Endodermal cell (in vitro differentiated cells): Measurements from ENCODE around the gene FSD1. TPM values are rescaled to one million over a fixed set of nuclear protein-coding genes. Genes with fewer than 3 reads are reported as not detected.

Experiments used
- DNase-seq: peaks from one replicate; pipeline ENCODE4 v3.0.0-alpha.2; 2017
- H3K27ac ChIP-seq: 2 replicates; pipeline ENCODE4 v1.5.1; 2013; ENCODE audit warnings: mild to moderate bottlenecking, low read depth, low read length, moderate library complexity
- H3K27me3 ChIP-seq: 2 replicates; pipeline ENCODE4 v1.6.1; 2013; ENCODE audit warnings: mild to moderate bottlenecking, low read length, moderate library complexity; ENCODE audit not compliant: insufficient read depth, control insufficient read depth, poor library complexity, severe bottlenecking
- H3K36me3 ChIP-seq: 2 replicates; pipeline ENCODE4 v1.7.0; 2013; ENCODE audit warnings: mild to moderate bottlenecking, low read length, moderate library complexity; ENCODE audit not compliant: control insufficient read depth, insufficient read depth
- H3K4me1 ChIP-seq: one replicate; pipeline ENCODE4 v1.7.0; 2013; ENCODE audit warnings: low read length; ENCODE audit not compliant: control insufficient read depth, insufficient read depth
- H3K4me3 ChIP-seq: 2 replicates; pipeline ENCODE4 v1.5.1; 2013; ENCODE audit warnings: mild to moderate bottlenecking, low read length, moderate library complexity
- H3K9ac ChIP-seq: 2 replicates; pipeline ENCODE4 v1.6.1; 2013; ENCODE audit warnings: mild to moderate bottlenecking, low read length, moderate library complexity; ENCODE audit not compliant: poor library complexity, severe bottlenecking; ENCODE audit errors: extremely low read depth
- H3K9me3 ChIP-seq: 2 replicates; pipeline ENCODE4 v1.6.1; 2013; ENCODE audit warnings: mild to moderate bottlenecking, low read length, moderate library complexity; ENCODE audit not compliant: control insufficient read depth
- H3K27ac Mint-ChIP-seq: 2 replicates; pipeline ENCODE4 v1.8.0; 2020; ENCODE audit warnings: mixed read lengths
- H3K27me3 Mint-ChIP-seq: 2 replicates; pipeline ENCODE4 v1.8.0; 2021; ENCODE audit warnings: mild to moderate bottlenecking, mixed read lengths; ENCODE audit not compliant: insufficient read depth
- H3K36me3 Mint-ChIP-seq: 2 replicates; pipeline ENCODE4 v1.8.0; 2020; ENCODE audit warnings: low read depth, mixed read lengths
- H3K4me1 Mint-ChIP-seq: 2 replicates; pipeline ENCODE4 v1.8.0; 2020; ENCODE audit warnings: mixed read lengths
- H3K4me3 Mint-ChIP-seq: 2 replicates; pipeline ENCODE4 v1.8.0; 2020; ENCODE audit warnings: mild to moderate bottlenecking, moderate library complexity, mixed read lengths
- H3K9me3 Mint-ChIP-seq: 2 replicates; pipeline ENCODE4 v1.8.0; 2020; ENCODE audit warnings: mild to moderate bottlenecking, mixed read lengths
- CTCF ChIP-seq: fragments of 200-600 bp; sonication (generic); conservative IDR thresholded peaks from 2 replicates; pipeline ENCODE4 v1.5.0; 2021; ENCODE audit warnings: antibody characterized with exemption, mild to moderate bottlenecking
- WGBS, 2 experiments: methylation state at CpG; one replicate each; pipeline versions ENCODE4 v1.1.5 to v1.1.7; 2013; ENCODE audit warnings: missing lambda C conversion rate in 2 of 2, mixed read lengths in 1 of 2; ENCODE audit not compliant: insufficient coverage in 1 of 2, insufficient read length in 1 of 2; 5-methylcytosine and 5-hydroxymethylcytosine counted together
- total RNA-seq, 2 donors: library from RNA; stranded (reverse); fragmentation: NEBNext Ultra II Directional in 1 of 2; extraction: Animal tissue kit (Norgen Biotek cat#: 25700) in 1 of 2; gene quantifications; 2 replicates in 1 of 2; 3 replicates in 1 of 2; pipeline ENCODE4 v1.2.1, GENCODE V29; 2021

The FSD1 gene
- total RNA-seq, 2 donors from 2014 or later: 33.3 to 37.9 TPM

DNA sequence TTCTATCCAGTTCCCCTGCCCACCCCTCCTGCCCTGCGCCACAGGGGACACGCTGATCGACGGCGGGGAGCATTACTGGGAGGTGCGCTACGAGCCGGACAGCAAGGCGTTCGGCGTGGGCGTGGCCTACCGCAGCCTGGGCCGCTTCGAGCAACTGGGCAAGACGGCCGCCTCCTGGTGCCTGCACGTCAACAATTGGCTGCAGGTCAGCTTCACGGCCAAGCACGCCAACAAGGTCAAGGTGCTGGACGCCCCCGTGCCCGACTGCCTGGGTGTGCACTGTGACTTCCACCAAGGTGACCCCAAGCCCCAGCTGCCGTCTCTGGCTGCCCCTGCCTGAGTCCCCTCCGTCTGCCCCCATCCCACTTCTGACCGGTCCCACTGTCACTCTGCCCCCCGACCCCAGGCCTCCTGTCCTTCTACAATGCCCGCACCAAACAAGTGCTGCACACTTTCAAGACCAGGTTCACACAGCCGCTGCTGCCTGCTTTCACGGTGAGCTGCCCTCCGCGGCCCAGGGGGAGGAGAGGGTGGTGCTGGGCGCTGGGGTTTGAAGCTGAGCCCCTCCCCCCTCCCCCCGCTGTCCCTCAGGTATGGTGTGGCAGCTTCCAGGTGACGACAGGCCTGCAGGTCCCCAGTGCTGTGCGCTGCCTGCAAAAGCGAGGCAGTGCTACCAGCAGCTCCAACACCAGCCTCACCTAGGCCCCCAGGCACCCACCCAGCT lies 18.7 kb downstream of the FSD1 start:
- H3K9me3 Mint-ChIP-seq: peaks cover 31% of the 10 kb centered on the region
- WGBS, 2 experiments: 93 to 95% methylated on average over 21 to 36 of the region's 37 CpGs

GRCh38 chr19:4323692-4324091 lies 19.3 kb downstream of the FSD1 start:
- H3K27ac Mint-ChIP-seq: no peak overlapping the region
- TF ChIP-seq CTCF: no peak
- Histone ChIP-seq H3K36me3 (no peaks in the 10 kb centered on the region), H3K4me1 (no peaks in the 10 kb centered on the region), H3K9me3 (peaks cover 10% of the 10 kb centered on the region), H3K27me3 (peaks cover 17% of the 10 kb centered on the region), H3K4me3 (no peak overlapping the region), H3K9ac (no peak overlapping the region), H3K27ac (no peak overlapping the region)
- H3K36me3 Mint-ChIP-seq: peaks cover 26% of the 10 kb centered on the region
- peaks cover 5% of the 10 kb centered on the region for H3K4me1 Mint-ChIP-seq
- 90 to 99% methylated on average over 9 of the region's 9 CpGs for WGBS, 2 experiments
- peaks cover 7% of the 10 kb centered on the region for H3K27me3 Mint-ChIP-seq
- no peak for DNase-seq
- no peak overlapping the region for H3K4me3 Mint-ChIP-seq
- peaks cover 26% of the 10 kb centered on the region for H3K9me3 Mint-ChIP-seq

More for the DNA sequence above, 18.7 kb downstream of the FSD1 start:
- peaks cover 32% of the 10 kb centered on the region for H3K36me3 Mint-ChIP-seq
- H3K9ac ChIP-seq: no peak overlapping the region
- no peak overlapping the region for H3K27ac Mint-ChIP-seq
- no peaks in the 10 kb centered on the region for H3K36me3 ChIP-seq
- H3K27me3 ChIP-seq: peaks cover 17% of the 10 kb centered on the region
- DNase-seq: no peak
- no peaks in the 10 kb centered on the region for H3K4me1 ChIP-seq
- H3K27ac ChIP-seq: no peak overlapping the region
- peaks cover 5% of the 10 kb centered on the region for H3K4me1 Mint-ChIP-seq
- H3K4me3 Mint-ChIP-seq: no peak overlapping the region
- TF ChIP-seq CTCF: no peak
- no peak overlapping the region for H3K4me3 ChIP-seq
- H3K9me3 ChIP-seq: peaks cover 10% of the 10 kb centered on the region
- peaks cover 7% of the 10 kb centered on the region for H3K27me3 Mint-ChIP-seq

- Histone ChIP-seq H3K4me1 (no peaks in the 10 kb centered on the region), H3K27ac (no peak overlapping the region), H3K36me3 (no peaks in the 10 kb centered on the region), H3K9ac (no peak overlapping the region), H3K9me3 (peaks cover 10% of the 10 kb centered on the region), H3K4me3 (no peak overlapping the region), H3K27me3 (peaks cover 17% of the 10 kb centered on the region)
- peaks cover 21% of the 10 kb centered on the region for H3K9me3 Mint-ChIP-seq
- WGBS, 2 experiments: 93 to 95% methylated on average over 10 to 12 of the region's 12 CpGs
- TF ChIP-seq CTCF: no peak
- H3K4me3 Mint-ChIP-seq: no peak overlapping the region
- H3K27ac Mint-ChIP-seq: no peak overlapping the region
- H3K4me1 Mint-ChIP-seq: peaks cover 5% of the 10 kb centered on the region
- H3K27me3 Mint-ChIP-seq: peaks cover 7% of the 10 kb centered on the region
- no peak for DNase-seq
- H3K36me3 Mint-ChIP-seq: peaks cover 21% of the 10 kb centered on the region
Measured at GRCh38 chr19:4324228-4324627, 19.8 kb downstream of the FSD1 start.
